ENCODE measurements around the gene CORO2B. TPM values are rescaled to one million over a fixed set of nuclear protein-coding genes. Genes with fewer than 3 reads are reported as not detected.

The CORO2B gene
- polyA plus RNA-seq, 3 donors: 0.03 TPM; not detected in 2

GRCh38 chr15:68556139-68556990 lies 22.4 kb upstream of the CORO2B start:
- no peak overlapping the region for H3K27ac ChIP-seq (ENCODE audit: low read depth in 1 of 2, low read length in 2 of 2)
- no peak for DNase-seq
- TF ChIP-seq CTCF (IDR thresholded peaks at IDR 0.05): no peak
- H4K20me1 ChIP-seq (ENCODE audit: insufficient read depth, low read length): no peaks in the 10 kb centered on the region
- H3K27me3 ChIP-seq (ENCODE audit: control insufficient read depth in 2 of 2, insufficient read depth in 2 of 2, low read length in 2 of 2): peaks cover 8 to 35% of the 10 kb centered on the region in 2 donors
- 89% methylated on average over 12 of the region's 17 CpGs for WGBS (ENCODE audit: insufficient coverage)
- Mint-ChIP-seq H3K4me3 (no peak overlapping the region), H3K9me3 (peaks cover 0 to 8% (median 1%) of the 10 kb centered on the region in 7 donors), H3K27me3 (ENCODE audit: low read depth in 3 of 3) (peaks cover 33 to 40% (median 40%) of the 10 kb centered on the region in 3 donors), H3K36me3 (no peaks in the 10 kb centered on the region), H3K4me1 (peaks cover 20% of the 10 kb centered on the region), H3K27ac (no peak overlapping the region)
- no peak overlapping the region for H3K4me2 ChIP-seq (replicated peaks; ENCODE audit: extremely low read depth, low read length, poor library complexity, severe bottlenecking)
- intact Hi-C loops (cut with micrococcal nuclease): loop anchor here in 1 of 2 donors (5.0 kb wide), 1 partner anchor 321 kb away; no protein-coding TSS in a partner anchor
- H3K4me1 ChIP-seq (ENCODE audit: control insufficient read depth in 1 of 2, insufficient read depth in 2 of 2, low read length in 2 of 2): peaks cover 17 to 20% of the 10 kb centered on the region in 2 donors
- no peak overlapping the region for H3K9ac ChIP-seq (ENCODE audit: insufficient read depth, low read length, poor library complexity, severe bottlenecking)
- H3K79me2 ChIP-seq (ENCODE audit: insufficient read depth, low read length): no peaks in the 10 kb centered on the region
- H2AFZ ChIP-seq (ENCODE audit: insufficient read depth, low read depth, low read length, poor library complexity, severe bottlenecking): no peak overlapping the region
- H3K4me3 ChIP-seq (replicated peaks in 1 of 3; ENCODE audit: low read depth in 2 of 3, low read length in 3 of 3): no peak overlapping the region
- H3K9me3 ChIP-seq (replicated peaks in 1 of 2; ENCODE audit: control insufficient read depth in 1 of 2, insufficient read depth in 1 of 2, low read length in 2 of 2): no peaks in the 10 kb centered on the region
- H3K36me3 ChIP-seq (replicated peaks in 1 of 2; ENCODE audit: control insufficient read depth in 1 of 2, insufficient read depth in 2 of 2, low read length in 2 of 2): no peaks in the 10 kb centered on the region

- H3K4me1 ChIP-seq (ENCODE audit: control insufficient read depth in 1 of 2, insufficient read depth in 2 of 2, low read length in 2 of 2): peaks cover 17 to 20% of the 10 kb centered on the region in 2 donors
- H3K4me3 Mint-ChIP-seq: peak overlapping the region in 1 of 2 donors; percentile 96
- H3K27ac Mint-ChIP-seq: no peak overlapping the region
- no peak overlapping the region for H2AFZ ChIP-seq (ENCODE audit: insufficient read depth, low read depth, low read length, poor library complexity, severe bottlenecking)
- TF ChIP-seq CTCF (IDR thresholded peaks at IDR 0.05): no peak
- peaks cover 8 to 35% of the 10 kb centered on the region in 2 donors for H3K27me3 ChIP-seq (ENCODE audit: control insufficient read depth in 2 of 2, insufficient read depth in 2 of 2, low read length in 2 of 2)
- intact Hi-C loops (cut with micrococcal nuclease): loop anchor here (2.0 to 5.0 kb wide), 2 partner anchors 117 to 320 kb away; no protein-coding TSS in a partner anchor
- H3K79me2 ChIP-seq (ENCODE audit: insufficient read depth, low read length): no peaks in the 10 kb centered on the region
- H3K4me3 ChIP-seq (replicated peaks in 1 of 3; ENCODE audit: low read depth in 2 of 3, low read length in 3 of 3): no peak overlapping the region
- peaks cover 33 to 42% (median 39%) of the 10 kb centered on the region in 3 donors for H3K27me3 Mint-ChIP-seq (ENCODE audit: low read depth in 3 of 3)
- H3K36me3 Mint-ChIP-seq: no peaks in the 10 kb centered on the region
- no peak overlapping the region for H3K27ac ChIP-seq (ENCODE audit: low read depth in 1 of 2, low read length in 2 of 2)
- H3K4me2 ChIP-seq (replicated peaks; ENCODE audit: extremely low read depth, low read length, poor library complexity, severe bottlenecking): no peak overlapping the region
- peaks cover 0 to 8% (median 1%) of the 10 kb centered on the region in 7 donors for H3K9me3 Mint-ChIP-seq
- H3K9me3 ChIP-seq (replicated peaks in 1 of 2; ENCODE audit: control insufficient read depth in 1 of 2, insufficient read depth in 1 of 2, low read length in 2 of 2): no peaks in the 10 kb centered on the region
- no peaks in the 10 kb centered on the region for H4K20me1 ChIP-seq (ENCODE audit: insufficient read depth, low read length)
- WGBS (ENCODE audit: insufficient coverage): 100% methylated on average over 1 of the region's 9 CpGs
- no peaks in the 10 kb centered on the region for H3K36me3 ChIP-seq (replicated peaks in 1 of 2; ENCODE audit: control insufficient read depth in 1 of 2, insufficient read depth in 2 of 2, low read length in 2 of 2)
- no peak for DNase-seq
- peaks cover 20% of the 10 kb centered on the region for H3K4me1 Mint-ChIP-seq
- H3K9ac ChIP-seq (ENCODE audit: insufficient read depth, low read length, poor library complexity, severe bottlenecking): no peak overlapping the region
Observed at GRCh38 chr15:68557469-68558317, 21.1 kb upstream of the CORO2B start.

Measured in CD14-positive monocyte (primary cell).